Measurements from ENCODE around the gene GRM7. TPM values are rescaled to one million over a fixed set of nuclear protein-coding genes. Genes with fewer than 3 reads are reported as not detected.

GRM7 gene
- total RNA-seq, 2 experiments from 2014 or later: not detected

GRCh38 chr3:7621651-7622050, 760.7 kb downstream of the GRM7 start:
- ChIA-PET CTCF (no interaction called here), POLR2A (no interaction called here)
- Mint-ChIP-seq H3K27ac (no peak overlapping the region), H3K27me3 (no peaks in the 10 kb centered on the region), H3K4me3 (no peak overlapping the region), H3K9me3 (no peaks in the 10 kb centered on the region), H3K4me1 (ENCODE audit: low read depth) (no peaks in the 10 kb centered on the region), H3K36me3 (ENCODE audit: low read depth) (no peaks in the 10 kb centered on the region)
- no peak overlapping the region for H3K4me3 ChIP-seq (ENCODE audit: low read length)
- ATAC-seq (ENCODE audit: poor library complexity): no peak
- H3K27me3 ChIP-seq (ENCODE audit: control insufficient read depth in 1 of 2, insufficient read depth in 2 of 2, low read length in 2 of 2): no peaks in the 10 kb centered on the region
- H3K27ac ChIP-seq (ENCODE audit: low read depth in 1 of 2, low read length in 2 of 2): no peak overlapping the region
- no peak for DNase-seq
- intact Hi-C loops (cut with DNase I, micrococcal nuclease): no loop called here
- H3K36me3 ChIP-seq (ENCODE audit: insufficient read depth, low read length): no peaks in the 10 kb centered on the region
- no peak for TF ChIP-seq CTCF (IDR thresholded peaks at IDR 0.05)
- H3K9me3 ChIP-seq (ENCODE audit: control insufficient read depth in 1 of 2, insufficient read depth in 1 of 2, low read length in 2 of 2): no peaks in the 10 kb centered on the region
- no peaks in the 10 kb centered on the region for H3K4me1 ChIP-seq (ENCODE audit: insufficient read depth, low read length)

- TF ChIP-seq CTCF (IDR thresholded peaks at IDR 0.05): no peak
- Histone ChIP-seq H3K27ac (ENCODE audit: low read depth in 1 of 2, low read length in 2 of 2) (no peak overlapping the region), H3K4me1 (ENCODE audit: insufficient read depth, low read length) (no peaks in the 10 kb centered on the region), H3K9me3 (ENCODE audit: control insufficient read depth in 1 of 2, insufficient read depth in 1 of 2, low read length in 2 of 2) (no peaks in the 10 kb centered on the region), H3K27me3 (ENCODE audit: control insufficient read depth in 1 of 2, insufficient read depth in 2 of 2, low read length in 2 of 2) (no peaks in the 10 kb centered on the region), H3K4me3 (ENCODE audit: low read length) (no peak overlapping the region), H3K36me3 (ENCODE audit: insufficient read depth, low read length) (no peaks in the 10 kb centered on the region)
- Mint-ChIP-seq H3K27me3 (no peaks in the 10 kb centered on the region), H3K4me1 (ENCODE audit: low read depth) (no peaks in the 10 kb centered on the region), H3K27ac (no peak overlapping the region), H3K9me3 (no peaks in the 10 kb centered on the region), H3K36me3 (ENCODE audit: low read depth) (no peaks in the 10 kb centered on the region), H3K4me3 (no peak overlapping the region)
- POLR2A ChIA-PET: no interaction called here
- CTCF ChIA-PET: no interaction called here
- DNase-seq: no peak
- intact Hi-C loops (cut with DNase I, micrococcal nuclease): loop anchor here in 1 of 2 experiments (2.0 kb wide), 1 partner anchor 34 kb away; no protein-coding TSS in a partner anchor
- ATAC-seq (ENCODE audit: poor library complexity): no peak
These were observed 764.1 kb downstream of the GRM7 start for GRCh38 chr3:7625021-7625420.

- ChIA-PET POLR2A (interaction anchor here (0.6 kb wide), 1 partner anchor 1219 kb away, joined by 3 read pairs; no protein-coding TSS in a partner anchor), CTCF (no interaction called here)
- Histone ChIP-seq H3K4me1 (ENCODE audit: insufficient read depth, low read length) (no peaks in the 10 kb centered on the region), H3K9me3 (ENCODE audit: control insufficient read depth in 1 of 2, insufficient read depth in 1 of 2, low read length in 2 of 2) (no peaks in the 10 kb centered on the region), H3K36me3 (ENCODE audit: insufficient read depth, low read length) (no peaks in the 10 kb centered on the region), H3K4me3 (ENCODE audit: low read length) (no peak overlapping the region), H3K27ac (ENCODE audit: low read depth in 1 of 2, low read length in 2 of 2) (no peak overlapping the region), H3K27me3 (ENCODE audit: control insufficient read depth in 1 of 2, insufficient read depth in 2 of 2, low read length in 2 of 2) (no peaks in the 10 kb centered on the region)
- no peak for TF ChIP-seq CTCF (IDR thresholded peaks at IDR 0.05)
- Mint-ChIP-seq H3K27ac (no peak overlapping the region), H3K36me3 (ENCODE audit: low read depth) (no peaks in the 10 kb centered on the region), H3K27me3 (no peaks in the 10 kb centered on the region), H3K9me3 (no peaks in the 10 kb centered on the region), H3K4me3 (no peak overlapping the region), H3K4me1 (ENCODE audit: low read depth) (no peaks in the 10 kb centered on the region)
- DNase-seq: no peak
- intact Hi-C loops (cut with DNase I, micrococcal nuclease): no loop called here
- no peak for ATAC-seq (ENCODE audit: poor library complexity)
These were observed 769.5 kb downstream of the GRM7 start for GRCh38 chr3:7630351-7630911.
